Measurements from ENCODE around the gene FHIT.

Gene FHIT

DNA sequence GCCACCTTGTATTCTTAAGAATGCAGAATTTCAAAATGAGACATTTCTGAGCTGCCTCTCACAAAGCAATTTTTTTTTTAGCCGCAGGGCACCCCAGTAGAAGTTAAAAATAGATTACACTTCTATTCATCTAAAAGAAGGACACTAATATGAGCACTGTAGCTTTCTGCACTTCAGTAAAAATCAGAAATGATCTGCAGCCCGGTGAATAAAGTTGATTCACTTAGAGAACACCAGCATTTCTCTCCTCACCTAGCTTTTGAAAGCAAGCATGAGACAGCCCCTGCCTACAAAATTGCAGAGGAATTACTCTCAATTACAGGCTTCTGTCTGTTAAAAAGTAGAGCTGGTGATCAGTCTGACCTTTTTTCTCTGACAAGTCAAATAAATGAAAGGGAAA, 1062.4 kb downstream of the FHIT start:
- DNase-seq = no peak

DNA sequence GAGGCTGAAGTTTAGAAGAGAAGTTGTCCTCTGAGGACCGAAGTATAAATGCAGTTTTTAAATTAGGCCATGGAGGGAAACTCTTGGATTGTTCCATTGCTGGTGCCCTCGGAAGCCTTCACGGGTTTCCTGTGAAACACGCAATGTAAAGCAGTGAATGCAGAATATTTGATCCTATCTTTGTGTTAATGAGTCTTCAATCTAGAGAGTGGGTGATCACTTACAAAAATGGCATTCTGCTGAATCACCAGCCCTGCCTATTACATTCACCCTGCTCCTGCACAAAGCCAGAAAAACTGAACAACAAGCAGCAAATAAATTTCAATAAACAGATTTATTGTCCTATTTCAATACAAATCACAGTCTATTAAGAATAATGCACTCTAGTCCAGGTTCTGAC, 1063.9 kb downstream of the FHIT start:
- DNase-seq = no peak

DNA sequence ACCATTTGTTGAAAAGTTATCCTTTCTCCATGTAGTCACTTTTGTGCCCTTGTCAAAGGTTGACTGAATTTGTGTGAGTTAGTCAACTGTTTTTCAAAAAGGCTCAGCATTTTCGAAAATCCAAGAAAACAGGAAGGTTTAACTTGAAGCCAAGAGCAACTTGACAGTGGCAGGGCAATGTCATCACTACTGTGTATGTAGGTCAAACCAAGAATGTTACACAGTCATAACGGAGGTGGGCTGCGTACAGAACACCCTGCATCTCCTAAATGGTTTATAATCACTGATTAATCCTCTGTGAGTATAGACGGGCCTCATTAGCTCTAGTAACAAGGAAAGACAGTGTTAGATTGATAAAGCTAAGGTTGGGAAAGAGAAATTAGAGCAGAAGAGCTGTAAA, 1064.9 kb downstream of the FHIT start:
- DNase-seq = no peak

DNA sequence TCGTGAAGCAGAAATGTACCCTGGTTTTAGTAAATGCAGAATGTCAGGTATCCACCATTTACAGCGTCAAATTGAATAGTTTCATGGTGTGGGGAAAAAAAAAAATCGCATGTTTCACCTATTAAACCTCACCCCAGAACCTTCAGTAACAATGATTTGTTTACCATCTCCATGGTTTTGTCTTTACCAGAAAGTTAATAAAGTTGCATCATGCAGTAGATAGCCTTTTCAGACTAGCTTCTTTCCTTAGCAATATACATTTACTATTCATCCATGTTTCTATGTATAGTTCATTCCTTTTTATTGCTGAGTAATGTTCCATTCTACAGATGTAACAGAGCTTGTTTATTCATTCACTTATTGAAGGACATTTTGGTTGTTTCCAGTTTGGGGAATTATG, 1066.1 kb downstream of the FHIT start:
- DNase-seq = no peak

DNA sequence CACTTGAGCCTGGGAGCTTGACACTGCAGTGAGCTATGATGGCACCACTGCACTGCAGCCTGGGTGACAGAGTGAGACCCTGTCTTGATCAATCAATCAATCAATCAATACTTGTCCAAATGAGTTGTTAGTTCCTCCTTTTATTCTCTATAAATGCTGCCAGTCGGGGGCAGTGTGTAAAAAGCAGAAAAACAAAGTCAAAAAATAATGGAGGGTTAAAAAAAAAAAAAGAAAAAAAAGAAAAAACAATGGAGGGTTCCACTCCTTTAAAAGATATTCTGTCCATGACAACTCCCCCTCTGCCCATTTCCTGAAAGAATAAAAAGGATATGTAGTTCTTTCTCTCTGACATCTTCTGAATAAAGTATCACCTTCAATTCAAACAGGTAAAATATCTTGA, 1068.6 kb downstream of the FHIT start:
- DNase-seq = no peak

DNA sequence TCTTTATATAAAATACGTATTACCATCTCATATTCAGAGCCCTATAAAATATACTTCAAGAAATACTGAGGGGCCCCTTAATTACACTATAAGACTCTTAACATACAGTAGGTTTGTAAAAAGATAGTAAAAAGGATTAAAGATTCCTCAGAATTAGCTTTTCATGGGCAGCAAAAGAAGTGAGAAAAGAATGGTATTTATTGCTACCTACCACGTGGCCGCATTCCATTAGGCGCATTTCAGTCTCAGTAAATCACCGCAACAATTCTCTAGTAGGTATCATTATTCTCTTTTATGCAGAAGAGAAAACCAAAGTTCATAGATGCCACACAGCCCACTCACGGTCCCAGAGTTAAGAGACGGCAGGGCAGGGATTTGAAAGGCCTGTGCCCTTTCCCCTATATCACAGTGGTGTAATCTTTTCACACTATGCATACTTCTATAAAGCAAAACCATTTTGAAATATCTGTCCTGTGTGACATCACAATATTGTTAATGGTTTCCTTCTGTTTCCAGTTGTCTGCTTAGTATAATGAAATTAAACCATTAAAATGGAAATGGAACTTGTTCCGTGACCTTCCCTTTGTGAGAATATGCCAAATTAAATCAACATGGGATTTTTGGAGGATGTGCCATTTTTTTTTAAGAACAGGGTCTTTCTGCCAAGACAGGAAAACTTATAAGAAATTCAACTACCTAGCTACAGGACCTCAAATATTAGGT, 1072.2 kb downstream of the FHIT start:
- no peak for DNase-seq

DNA sequence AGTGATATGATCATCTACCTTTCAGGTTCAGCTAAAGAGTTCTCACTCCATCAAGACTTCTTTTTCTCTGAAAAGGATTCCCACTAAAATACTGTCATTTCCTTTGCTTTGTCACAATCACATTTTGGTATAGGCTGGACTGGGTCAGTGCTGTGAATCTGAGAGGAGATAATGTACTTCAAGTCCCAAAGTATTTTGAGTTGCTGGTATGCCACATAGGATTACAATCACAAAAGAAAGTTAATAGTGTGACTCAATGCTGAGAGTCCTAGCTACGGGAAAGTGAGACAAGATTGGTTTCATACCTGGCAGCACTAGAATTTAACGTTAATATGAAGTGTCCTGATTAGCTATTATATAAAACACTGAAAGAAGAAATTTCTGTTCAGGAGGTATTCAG, 1073.5 kb downstream of the FHIT start:
- no peak for DNase-seq

DNA sequence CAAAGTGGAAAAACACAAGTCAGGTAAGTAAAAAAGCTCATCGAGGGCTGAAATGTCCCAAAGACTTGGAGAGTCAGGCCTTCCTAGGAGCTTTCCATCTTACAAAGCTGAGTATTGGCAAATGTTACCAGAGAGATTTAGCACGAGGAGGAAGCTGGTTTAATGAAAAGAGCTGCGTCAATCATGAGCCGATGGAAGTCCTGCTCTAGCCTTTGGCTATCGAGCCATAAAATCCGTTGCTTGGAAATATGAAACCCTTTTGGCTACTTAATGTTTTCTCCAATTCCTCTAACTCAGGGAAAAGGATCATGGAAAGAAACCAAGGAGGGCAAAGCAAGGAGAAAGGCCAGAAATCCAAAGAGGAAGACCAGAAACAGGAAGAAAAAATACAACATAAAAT, 1074.6 kb downstream of the FHIT start:
- DNase-seq = no peak

DNA sequence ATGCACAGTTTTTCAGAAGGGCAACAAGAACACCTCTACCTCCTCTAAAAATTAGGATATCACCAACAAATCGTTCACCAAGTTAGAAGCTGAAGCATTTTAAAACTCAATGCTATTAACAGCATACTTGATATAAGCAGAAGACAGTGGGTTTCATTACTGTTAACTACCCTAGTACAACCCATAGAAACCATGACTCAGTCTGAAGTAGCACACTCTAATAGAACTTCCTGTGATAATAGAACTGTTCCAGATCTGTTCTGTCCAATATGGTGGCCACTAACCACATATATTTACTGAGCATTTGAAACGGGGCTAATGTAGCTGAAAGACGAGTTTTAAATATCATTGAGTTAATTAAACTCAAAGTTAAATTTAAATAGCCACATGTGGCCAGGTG, 1075.6 kb downstream of the FHIT start:
- DNase-seq = no peak

DNA sequence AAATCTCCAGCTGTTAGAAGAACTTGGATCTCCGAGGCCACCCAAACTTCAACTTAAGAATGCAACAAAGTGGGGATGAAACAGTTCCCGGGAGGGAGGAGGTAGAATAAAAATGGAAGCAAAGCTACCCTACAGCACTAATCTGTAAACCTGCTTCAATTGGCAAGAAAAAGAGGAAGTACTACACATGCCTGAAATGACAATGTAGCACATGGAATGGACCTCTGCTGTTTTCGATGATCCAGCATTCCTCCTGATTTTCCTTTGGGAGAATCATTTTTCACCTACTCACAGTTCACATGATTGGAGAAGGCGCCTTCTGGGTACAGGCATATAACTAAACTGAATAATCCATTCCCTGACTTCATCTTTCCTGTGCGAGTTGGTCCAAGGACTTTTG, 1081.5 kb downstream of the FHIT start:
- DNase-seq = no peak

DNA sequence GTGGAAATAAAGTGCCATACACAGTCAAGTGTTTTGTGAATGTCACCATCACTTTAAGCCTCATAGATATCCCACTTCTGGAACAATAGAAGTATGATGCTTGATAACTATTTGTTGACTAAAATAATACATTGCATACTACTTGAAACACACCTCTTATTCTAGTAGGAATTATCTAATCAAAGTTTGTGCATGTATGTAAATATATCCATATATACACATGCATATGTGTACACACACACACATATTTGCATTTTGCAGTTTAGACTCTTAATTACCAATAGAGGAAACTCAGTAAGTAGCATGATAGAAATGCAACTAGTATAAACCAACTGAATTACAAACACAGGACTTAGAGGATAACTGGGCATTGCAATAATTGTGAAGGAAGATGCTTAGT, 1084.1 kb downstream of the FHIT start:
- DNase-seq = no peak

DNA sequence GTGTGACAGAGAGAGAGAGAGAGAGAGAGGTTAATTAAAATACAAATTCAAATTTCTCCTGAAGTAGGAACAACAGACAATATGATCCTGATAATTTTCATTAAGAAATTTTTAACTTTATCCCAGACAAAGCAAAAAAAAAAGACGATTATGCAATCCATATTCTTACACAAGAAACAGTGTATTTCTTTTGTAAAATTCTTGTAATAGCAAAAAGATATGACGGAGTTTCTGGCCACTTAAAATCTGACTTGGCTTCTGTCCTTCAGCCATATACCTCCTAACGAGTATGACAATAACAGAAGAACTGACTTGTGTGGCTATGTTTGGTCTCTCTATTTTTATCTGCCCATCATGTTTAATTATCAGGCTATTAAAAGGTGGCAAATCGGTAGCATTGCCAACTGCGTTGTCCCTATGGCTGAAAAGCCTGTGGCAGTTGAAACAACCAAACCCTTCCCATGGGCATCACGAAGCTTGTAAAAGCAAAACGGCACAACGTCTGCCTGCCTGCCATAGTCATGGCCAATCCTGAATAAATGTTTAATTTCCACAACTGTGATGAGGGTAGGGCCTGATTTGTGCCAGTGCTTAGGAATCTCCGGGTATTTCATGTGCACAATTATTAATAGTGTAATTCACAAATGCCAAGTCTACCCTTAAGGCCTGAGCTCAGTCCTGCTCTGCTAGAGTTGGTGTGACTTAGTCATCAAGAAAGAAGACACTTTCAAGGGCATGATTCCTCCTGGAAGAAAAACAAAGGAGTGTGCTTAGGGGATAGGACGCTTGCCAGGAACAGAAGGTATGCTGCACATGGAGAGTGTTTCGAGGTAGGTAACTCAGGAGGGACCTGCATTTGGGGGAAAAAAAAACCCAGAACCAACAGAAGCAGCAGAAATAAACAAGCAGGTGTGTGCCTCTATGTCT, 1090.2 kb downstream of the FHIT start:
- no peak for DNase-seq

DNA sequence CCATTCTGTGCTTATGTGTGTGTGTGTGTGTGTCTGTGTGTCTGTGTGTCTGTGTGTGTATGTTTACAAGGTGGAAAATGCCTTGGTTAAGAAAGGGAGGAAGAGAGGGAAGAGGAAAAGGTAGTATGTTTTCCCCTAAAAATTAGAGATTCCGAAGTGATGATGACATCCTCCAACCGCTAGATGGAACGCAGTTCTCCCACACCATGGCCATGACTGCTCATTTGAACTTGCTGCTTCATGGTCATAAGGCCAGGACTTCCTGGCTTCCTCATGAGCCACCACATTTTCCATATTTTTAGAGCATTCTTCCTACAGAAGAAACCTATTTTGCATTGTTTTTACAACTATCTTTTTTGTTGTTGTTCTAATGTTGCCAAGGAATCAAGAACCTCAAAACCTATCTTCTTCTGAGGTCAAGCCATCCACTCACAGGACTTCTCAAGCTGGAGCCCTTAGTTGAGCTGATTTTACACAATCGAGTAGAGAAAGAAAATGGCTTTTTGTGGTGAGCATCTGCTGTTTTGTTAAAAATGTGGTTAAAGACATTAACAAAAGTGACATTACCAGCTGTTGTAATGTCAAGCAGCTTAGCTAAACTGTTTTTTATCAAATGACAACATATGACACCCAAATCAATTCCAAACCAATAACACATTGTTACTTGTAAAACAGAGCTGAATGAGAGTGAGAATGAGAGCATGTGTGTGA, 1091.0 kb downstream of the FHIT start:
- no peak for DNase-seq

DNA sequence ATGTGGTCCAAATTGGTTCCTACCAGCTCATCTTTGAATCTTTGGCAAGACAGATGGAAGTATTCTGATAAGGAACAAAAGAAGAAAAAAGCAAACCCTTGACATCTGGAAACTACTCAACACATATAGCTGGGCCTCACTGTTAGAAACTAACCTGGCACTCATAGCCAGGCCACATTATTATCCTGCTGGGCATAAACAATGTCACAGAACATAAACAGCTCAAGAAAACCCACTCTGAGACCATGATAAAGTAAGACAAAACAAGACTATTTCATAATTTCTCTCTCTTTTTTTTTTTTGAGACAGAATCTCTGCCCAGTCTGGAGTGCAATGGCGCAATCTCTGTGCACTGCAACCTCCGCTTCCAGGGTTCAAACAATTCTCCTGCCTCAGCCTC, 1093.2 kb downstream of the FHIT start:
- DNase-seq = no peak

DNA sequence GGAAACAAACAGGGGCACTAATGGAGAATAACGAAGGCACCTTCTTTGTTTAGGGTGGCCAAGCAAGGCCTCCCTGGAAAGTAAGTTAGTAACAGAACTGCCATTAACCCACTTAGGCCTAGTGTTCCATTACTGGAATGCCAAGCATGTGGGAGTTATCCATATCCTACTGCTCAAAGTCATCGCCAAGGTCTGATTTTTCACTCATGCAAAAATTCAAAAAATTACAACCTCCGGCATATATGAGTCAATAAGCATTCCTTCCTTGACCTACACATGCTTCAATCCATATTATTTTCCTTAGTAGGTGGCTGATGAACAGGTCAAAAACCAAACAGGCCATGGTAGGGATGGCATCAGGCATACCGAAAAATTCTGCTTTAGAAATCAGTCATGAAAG, 1097.2 kb downstream of the FHIT start:
- no peak for DNase-seq

DNA sequence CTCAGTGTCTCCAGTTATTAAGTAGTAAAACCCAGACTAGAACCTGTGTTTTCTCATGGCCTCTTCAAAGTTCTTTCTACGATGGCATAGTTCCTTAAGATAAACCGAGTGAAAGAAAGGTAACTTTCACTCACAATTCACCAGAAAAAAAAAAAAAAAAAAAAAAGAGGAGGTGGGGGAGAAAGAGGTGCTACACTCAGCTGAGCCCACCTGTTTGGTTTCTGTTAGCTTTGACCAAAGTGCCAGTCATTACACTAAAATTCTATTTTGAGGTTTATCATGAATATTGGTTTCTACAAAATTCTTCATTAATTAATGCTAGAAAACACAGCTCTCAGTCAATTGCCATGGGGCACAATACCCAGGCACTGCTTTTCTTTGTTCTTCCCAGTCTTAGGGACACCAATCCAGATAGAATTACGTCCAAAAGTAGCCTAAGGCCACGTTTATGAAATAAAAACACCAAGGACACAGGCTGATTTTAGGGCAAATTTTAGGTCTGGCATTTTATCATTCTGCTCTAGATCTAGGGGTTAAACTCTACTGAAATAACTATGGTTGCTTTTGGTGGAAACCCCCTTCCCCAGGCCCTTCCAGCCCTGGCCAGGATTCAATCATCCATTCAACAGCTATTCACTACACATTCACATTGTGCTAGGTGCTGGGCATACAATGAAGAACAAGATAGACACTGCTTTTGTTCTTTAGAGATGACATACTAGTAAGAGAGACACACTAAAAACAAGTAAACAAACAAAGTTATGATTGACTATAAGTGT, 1097.8 kb downstream of the FHIT start:
- no peak for DNase-seq

DNA sequence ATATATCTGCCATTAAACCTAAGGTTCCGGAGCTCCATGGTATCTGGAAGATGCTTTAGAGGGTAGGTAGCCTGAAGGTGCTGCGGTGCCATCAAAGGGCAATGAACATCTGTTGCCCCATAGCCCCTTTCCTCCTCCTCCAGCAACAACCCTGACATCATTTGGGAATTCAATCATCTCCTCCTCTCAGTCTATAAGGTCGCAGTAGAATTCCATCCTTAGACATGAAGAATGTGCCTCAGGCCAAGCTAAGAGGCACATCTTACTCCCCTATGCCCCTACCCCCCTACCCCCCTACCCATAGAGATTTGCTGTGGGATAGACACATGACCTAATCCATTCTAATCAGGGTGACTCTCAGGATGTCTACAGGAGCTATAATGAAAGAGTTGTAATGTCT, 1101.8 kb downstream of the FHIT start:
- DNase-seq = no peak

DNA sequence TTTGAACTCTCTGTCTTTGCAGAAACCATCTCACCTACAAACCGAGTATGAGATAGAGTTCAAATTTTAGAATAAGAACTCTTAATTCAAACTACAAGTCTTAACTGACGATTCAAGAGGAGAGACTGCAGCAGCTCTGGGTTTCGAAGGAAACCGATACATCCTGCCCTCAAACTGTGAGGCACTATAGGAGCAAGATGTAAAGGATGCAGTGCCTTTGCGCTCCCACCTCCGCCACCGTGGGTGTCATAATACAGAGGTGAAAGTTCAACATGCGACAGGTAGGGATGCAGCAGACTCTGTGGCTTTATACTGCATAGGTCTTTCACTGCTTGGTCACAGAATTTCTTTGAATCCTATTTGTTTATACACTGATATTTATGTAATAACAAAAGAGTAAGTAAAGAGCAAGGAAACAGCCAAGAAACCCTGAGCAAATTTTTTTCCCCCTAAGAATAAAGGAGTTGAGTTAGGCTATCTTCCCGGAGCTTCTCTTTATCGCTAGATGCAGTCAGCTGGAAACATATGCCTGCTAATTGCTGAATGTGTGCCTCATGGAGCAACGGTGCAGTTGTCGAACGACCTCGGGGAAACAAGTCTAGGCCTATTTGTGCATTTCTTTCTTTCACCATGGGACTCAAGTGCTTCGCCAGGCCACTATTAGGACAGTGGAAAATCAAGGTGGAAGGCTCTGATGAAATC, 1103.9 kb downstream of the FHIT start:
- DNase-seq = no peak

DNA sequence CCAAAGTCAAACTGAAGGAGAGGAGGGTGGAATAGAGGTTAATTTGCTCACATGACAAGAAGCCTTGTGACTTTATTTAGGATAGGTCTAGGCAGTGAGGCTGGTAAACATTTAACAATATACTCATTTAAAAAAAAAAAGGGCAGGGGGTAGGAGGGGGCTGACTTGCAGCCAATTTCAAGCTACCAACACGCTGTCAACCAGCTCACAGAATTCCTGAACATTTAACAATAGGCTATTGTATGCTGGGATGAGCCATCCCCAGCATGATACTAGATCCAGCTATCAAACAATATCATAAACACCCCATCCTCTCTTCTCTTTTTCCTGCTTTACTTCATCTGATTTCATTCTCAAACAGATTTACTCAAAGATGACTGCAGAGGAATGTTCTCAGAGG, 1105.1 kb downstream of the FHIT start:
- no peak for DNase-seq

DNA sequence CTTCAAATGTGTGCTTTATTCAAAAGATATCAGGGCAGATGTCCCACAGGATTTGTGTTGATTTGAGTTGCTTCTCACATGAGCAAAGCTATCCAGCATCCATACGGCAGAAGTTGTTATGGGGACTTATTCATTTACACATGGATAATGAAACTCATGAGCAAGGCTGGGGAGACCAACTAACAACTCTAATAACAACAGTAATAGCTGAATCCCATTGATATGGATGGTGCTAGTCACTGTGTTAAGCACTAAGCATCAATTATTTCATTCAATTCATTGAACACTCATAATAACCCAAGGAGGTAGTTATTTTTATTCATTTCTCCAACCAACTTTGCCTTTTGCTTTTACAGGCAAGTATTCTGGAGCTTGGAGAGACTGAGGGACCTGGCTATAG, 1107.2 kb downstream of the FHIT start:
- no peak for DNase-seq

DNA sequence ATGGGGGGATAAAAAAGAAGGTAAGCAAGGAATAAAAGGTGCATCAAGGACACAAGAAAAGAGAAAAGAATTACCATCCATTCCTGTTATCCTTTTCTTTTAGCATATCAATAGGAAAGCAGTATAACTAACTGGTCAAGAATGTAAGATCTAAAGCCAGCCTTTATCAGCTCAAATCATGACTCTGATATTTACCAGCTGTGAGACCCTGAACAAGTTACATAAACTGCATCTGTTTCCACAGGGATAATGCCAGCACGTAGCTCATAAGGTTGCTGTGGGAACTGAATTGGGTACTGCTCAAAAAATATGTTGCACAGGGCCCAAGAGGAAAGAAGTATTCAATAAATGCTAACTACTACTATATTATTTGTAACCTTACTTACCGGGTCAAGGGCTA, 1109.2 kb downstream of the FHIT start:
- DNase-seq = no peak

DNA sequence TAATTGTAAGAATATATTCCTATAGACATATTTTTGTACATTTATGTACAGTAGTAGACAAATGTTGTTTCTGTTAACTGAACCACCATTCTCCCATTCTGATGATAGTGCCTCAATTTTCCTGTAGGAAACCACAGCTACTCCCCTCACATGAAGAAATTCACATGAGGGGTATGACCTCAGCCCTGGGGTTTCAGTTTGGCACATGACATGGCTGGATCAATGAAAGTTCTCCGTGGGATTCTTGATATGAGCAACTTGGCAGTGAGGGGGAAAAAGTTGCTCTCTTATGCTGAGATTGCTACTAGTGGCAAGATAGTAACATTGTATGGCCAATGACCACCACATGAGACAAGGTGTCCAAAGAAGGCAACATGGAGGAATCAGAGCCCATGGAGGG, 1111.1 kb downstream of the FHIT start:
- DNase-seq = no peak
